T1000 (cell line): Measurements from ENCODE around the gene TMEM127.

ENCODE experiments used
- DNase-seq: peaks from one replicate; lab custom pipeline; 2025; ENCODE audit warnings: mixed read lengths; lab: John Stamatoyannopoulos, UW

The TMEM127 gene

DNA sequence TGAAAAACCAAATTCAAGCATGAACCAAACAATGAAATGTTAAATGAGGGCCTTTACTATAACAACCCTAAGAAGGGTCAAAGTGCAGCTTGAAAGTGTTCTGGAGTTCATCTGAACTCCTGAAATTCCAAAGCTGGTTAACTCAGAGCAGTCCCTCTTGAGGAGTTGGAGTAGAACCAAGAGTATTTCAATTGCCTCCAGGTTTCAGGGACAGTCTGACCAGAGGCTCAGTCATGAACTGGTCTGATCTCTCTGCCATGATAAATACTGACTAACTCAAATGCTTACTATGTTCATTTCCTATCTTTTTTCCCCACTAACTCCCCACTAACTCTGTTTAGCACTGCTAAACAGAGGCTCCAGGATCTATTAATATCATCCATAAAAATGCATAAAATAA is 59.9 kb downstream of the TMEM127 start:
- DNase-seq, result no peak

DNA sequence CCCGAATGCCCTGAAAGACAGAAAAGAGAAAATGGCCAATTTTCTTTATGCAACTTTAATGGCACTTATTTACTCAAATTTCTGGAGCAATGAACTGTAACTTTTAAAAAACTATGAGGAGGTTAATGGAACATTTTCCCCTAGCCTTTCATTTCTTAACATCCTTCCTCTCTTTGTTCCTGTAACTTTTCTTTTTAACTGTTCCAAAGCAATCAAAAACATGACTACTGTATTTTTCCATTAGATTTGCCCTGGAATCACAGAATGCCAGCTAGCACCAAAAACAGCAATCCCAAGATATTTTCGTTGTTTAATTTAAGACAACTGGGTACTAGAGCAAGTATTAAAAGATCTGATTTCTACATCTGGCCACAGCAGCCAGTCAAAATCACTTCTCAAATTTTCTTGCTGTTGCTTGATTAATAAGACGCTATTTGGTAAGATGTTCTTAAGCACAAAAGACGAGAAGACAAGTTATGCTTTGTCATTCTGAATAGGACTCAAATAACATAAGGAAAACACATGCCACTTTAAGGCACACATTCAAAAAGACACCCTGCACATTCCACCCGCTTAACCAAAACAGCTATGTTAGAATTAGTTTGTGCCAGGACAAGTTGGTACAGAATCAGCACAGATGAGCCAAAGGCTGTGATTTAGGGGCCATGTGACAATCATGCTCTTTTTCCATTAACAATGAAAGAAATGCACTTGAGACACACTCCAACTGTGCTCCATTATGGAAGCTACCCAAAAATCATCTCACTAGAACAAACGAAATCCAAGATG is 60.8 kb downstream of the TMEM127 start:
- no peak for DNase-seq

DNA sequence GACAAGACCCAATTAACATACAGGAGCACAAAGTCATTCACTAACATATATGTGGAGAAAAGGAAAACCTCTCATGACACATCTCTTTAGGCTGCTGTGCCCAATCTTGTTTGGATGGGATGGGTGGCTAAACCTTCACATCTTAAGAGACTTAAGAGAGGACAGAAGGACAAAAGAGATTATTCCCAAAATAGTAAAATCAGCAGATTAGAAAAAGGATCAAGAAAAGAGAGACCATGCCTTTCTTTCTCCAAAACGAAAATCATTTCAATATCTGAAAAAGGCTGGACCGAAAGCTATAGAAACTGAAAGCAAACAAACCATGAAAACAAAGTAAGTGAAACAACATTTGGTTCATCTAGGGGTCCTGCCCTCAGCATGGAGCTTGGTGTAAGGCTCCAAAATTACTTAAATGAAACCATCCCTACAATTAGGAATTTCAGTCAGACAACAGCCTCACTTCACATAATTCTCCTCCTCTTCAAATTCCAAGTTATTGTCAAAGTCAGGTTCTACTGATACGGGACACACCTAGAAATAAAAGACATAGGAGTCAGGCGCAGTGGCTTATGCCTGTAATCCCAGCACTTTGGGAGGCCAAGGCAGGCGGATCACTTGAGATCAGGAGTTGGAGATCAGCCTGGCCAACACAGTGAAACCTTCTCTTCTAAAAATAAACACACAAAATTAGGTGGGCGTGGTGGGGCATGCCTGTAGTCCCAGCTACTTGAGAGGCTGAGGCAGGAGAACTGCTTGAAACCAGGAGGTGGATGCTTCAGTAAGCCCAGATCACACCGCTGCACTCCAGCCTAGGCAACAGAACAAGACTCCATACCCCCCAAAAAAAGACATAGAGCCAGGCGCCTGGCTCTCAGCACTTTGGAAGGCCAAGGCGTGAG is 62.4 kb downstream of the TMEM127 start:
- no peak for DNase-seq

DNA sequence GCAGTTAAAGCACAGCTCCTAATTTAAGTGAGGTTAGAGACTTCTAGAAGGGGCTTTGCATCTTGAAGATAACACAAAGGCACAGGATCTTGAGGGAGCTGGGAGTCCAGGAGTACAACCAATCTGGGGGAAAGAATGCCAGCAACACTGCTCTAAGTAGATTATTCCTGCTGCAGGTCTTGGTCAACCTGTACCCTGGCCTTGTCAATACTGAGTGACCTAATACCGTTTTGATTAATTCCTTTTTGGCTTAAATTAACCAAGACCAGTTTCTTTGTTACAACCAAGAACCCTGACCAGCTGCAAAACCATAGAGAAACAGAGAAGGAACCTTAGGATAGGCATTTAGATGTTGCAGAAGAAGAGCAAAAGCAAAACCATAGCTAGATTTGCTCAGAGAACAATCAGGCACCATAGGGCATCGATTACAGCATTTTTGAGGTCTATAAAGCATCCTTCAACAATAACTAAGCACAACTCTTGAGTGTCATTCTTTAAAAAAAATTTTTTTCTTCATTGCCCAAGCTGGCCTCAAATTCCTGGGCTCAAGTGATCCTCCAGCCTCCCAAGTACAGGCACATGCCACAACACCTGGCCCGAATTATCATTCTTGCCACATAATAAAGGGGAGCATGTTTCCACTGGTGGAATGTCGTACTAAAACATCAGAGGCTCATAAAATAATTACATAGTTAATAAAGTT is 63.5 kb downstream of the TMEM127 start:
- DNase-seq, result no peak

DNA sequence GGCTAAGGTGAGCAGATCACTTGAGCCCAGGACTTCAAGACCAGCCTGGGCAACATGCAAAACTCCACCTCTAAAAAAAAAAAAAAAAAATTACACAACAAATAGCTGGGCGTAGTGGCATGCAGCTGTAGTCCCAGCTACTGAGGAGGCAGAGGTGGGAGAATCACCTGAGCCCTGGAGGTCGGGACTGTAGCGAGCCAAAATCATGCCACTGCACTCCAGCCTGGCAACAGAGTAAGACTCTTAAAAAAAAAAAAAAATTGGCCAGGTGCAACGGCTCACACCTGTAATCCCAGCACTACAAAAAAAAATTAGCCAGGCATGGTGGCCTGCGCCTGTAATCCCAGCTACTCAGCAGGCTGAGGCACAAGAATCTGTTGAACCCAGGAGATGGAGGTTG is 64.5 kb downstream of the TMEM127 start:
- no peak for DNase-seq

DNA sequence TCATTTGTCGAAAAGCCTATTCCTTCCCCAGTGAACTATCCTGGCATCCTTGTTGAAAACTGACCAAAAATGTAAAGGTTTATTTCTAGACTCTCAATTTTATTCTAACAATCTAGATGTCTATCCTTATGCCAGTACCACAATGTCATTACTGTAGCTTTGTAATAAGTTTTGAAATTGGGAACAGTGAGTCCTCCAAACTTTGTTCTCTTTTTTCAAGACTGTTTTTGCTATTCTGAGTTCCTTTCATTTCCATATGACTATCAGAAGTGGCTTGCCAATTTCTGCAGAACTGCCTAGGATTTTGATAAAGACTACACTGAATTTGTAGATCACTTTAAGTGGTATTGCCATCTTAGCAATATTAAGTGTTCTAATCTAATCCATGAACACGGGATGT is 66.9 kb downstream of the TMEM127 start:
- no peak for DNase-seq
